B cell (primary cell): Measurements from ENCODE around the gene CDC25B. TPM values are rescaled to one million over a fixed set of nuclear protein-coding genes. Genes with fewer than 3 reads are reported as not detected.

ENCODE experiments used
- ATAC-seq: fragments of 200-7000 bp; cut with Tn5 transposase; one replicate; pipeline ENCODE4 v1.10.0; 2021; ENCODE audit warnings: low read depth, mild to moderate bottlenecking, moderate number of reproducible peaks, moderate library complexity
- CTCF ChIA-PET: fragments of 350-600 bp; sonication (Branson Sonifier 250); formaldehyde crosslinking; loops from one replicate; lab custom pipeline; 2021; ENCODE audit warnings: antibody characterized with exemption, inconsistent platforms; lab: Charles Lee
- POLR2A ChIA-PET: fragments of 350-600 bp; sonication (Branson Sonifier 250); formaldehyde crosslinking; loops from one replicate; lab custom pipeline; 2021; ENCODE audit warnings: antibody characterized with exemption; lab: Charles Lee
- DNase-seq: peaks from one replicate; pipeline ENCODE4 v3.0.0; 2013
- H2AFZ ChIP-seq: 2 replicates; pipeline ENCODE4 v1.6.1; 2012; ENCODE audit warnings: mild to moderate bottlenecking, low read depth, low read length; ENCODE audit not compliant: insufficient read depth, poor library complexity, severe bottlenecking
- H3K27ac ChIP-seq, 2 donors: 1 replicate in 1 of 2; 2 replicates in 1 of 2; pipeline ENCODE4 v1.5.1; 2012 to 2013; ENCODE audit warnings: low read length in 2 of 2, mild to moderate bottlenecking in 2 of 2, moderate library complexity in 1 of 2
- H3K27me3 ChIP-seq, 4 experiments: fragments of 200-600 bp in 1 of 4; sonication (generic) in 1 of 4; replicated peaks in 1 of 4; 1 replicate in 2 of 4; 2 replicates in 2 of 4; pipeline versions ENCODE4 v1.6.1 to v1.7.0; 2013 to 2016; ENCODE audit warnings: low read length in 3 of 4, mild to moderate bottlenecking in 2 of 4, mixed read lengths in 1 of 4, moderate library complexity in 1 of 4; ENCODE audit not compliant: insufficient read depth in 4 of 4, control insufficient read depth in 3 of 4; ENCODE audit errors: control extremely low read depth in 1 of 4
- H3K36me3 ChIP-seq, 2 experiments: replicated peaks in 1 of 2; 1 replicate in 1 of 2; 2 replicates in 1 of 2; pipeline versions ENCODE4 v1.6.1 to v1.7.1; 2013; ENCODE audit warnings: low read length in 1 of 2; ENCODE audit not compliant: insufficient read depth in 2 of 2, control insufficient read depth in 1 of 2; ENCODE audit errors: control extremely low read depth in 1 of 2, extremely low read depth in 1 of 2
- H3K4me1 ChIP-seq, 2 donors: fragments of 200-600 bp in 1 of 2; sonication (generic) in 1 of 2; 1 replicate in 1 of 2; 2 replicates in 1 of 2; pipeline versions ENCODE4 v1.5.1 to v1.6.1; 2013 to 2017; ENCODE audit warnings: low read length in 2 of 2; ENCODE audit not compliant: control insufficient read depth in 2 of 2, insufficient read depth in 2 of 2
- H3K4me2 ChIP-seq: replicated peaks from 2 replicates; pipeline ENCODE3; 2012; ENCODE audit warnings: mild to moderate bottlenecking, low read depth, low read length; ENCODE audit not compliant: poor library complexity, severe bottlenecking
- H3K4me3 ChIP-seq, 5 experiments: fragments of 200-600 bp in 1 of 5; sonication (generic) in 1 of 5; 1 replicate in 3 of 5; 2 replicates in 2 of 5; pipeline versions ENCODE4 v1.5.1 to v1.7.0; 2011 to 2016; ENCODE audit warnings: low read length in 4 of 5, mild to moderate bottlenecking in 4 of 5, low read depth in 2 of 5, control low read depth in 1 of 5, moderate library complexity in 1 of 5; ENCODE audit not compliant: insufficient read depth in 1 of 5; ENCODE audit errors: control extremely low read depth in 1 of 5, extremely low read depth in 1 of 5
- H3K79me2 ChIP-seq: fragments of 200-600 bp; sonication (generic); one replicate; pipeline ENCODE4 v1.6.0; 2016; ENCODE audit warnings: low read length; ENCODE audit not compliant: control insufficient read depth, insufficient read depth
- H3K9ac ChIP-seq: fragments of 200-600 bp; sonication (generic); 2 replicates; pipeline ENCODE4 v1.6.1; 2017; ENCODE audit warnings: mild to moderate bottlenecking, low read length, moderate library complexity
- H3K9me3 ChIP-seq, 3 donors: one replicate each; pipeline versions ENCODE4 v1.6.1 to v1.7.1; 2013; ENCODE audit warnings: low read length in 2 of 3; ENCODE audit not compliant: control insufficient read depth in 2 of 3, insufficient read depth in 1 of 3; ENCODE audit errors: control extremely low read depth in 1 of 3
- H4K20me1 ChIP-seq: 2 replicates; pipeline ENCODE4 v1.6.0; 2012; ENCODE audit warnings: mild to moderate bottlenecking, low read length; ENCODE audit not compliant: insufficient read depth, control insufficient read depth, poor library complexity, severe bottlenecking
- H3K27ac Mint-ChIP-seq: one replicate; pipeline ENCODE4 v1.8.0; 2021; ENCODE audit warnings: mixed read lengths
- H3K27me3 Mint-ChIP-seq: one replicate; pipeline ENCODE4 v1.8.0; 2021; ENCODE audit warnings: mixed read lengths
- H3K4me1 Mint-ChIP-seq: one replicate; pipeline ENCODE4 v1.8.0; 2021; ENCODE audit warnings: mixed read lengths
- H3K4me3 Mint-ChIP-seq: one replicate; pipeline ENCODE4 v1.8.0; 2021; ENCODE audit warnings: mixed read lengths
- H3K9me3 Mint-ChIP-seq: one replicate; pipeline ENCODE4 v1.8.0; 2022; ENCODE audit warnings: mixed read lengths; ENCODE audit not compliant: insufficient read depth
- CTCF ChIP-seq: fragments of 200-600 bp; IDR thresholded peaks from one replicate; pipeline ENCODE4 v1.8.0; 2022; ENCODE audit warnings: antibody characterized with exemption, mild to moderate bottlenecking
- EZH2 ChIP-seq: IDR thresholded peaks from 2 replicates; pipeline ENCODE4 v1.6.1; 2012; ENCODE audit warnings: borderline replicate concordance, low read depth, mild to moderate bottlenecking, moderate library complexity, low read length; ENCODE audit not compliant: insufficient read depth, poor library complexity, severe bottlenecking
- WGBS: methylation state at CpG from one replicate; pipeline ENCODE4 v1.1.5; 2013; ENCODE audit warnings: missing lambda C conversion rate; ENCODE audit not compliant: insufficient coverage; 5-methylcytosine and 5-hydroxymethylcytosine counted together
- intact Hi-C: fragments of 100-400 bp; cut with micrococcal nuclease; formaldehyde crosslinking; loops from one replicate; pipeline ENCODE4 v1.10.0; 2022
- polyA plus RNA-seq: library from polyadenylated mRNA; depleted of rRNA; stranded (reverse); fragments of >200 nt; gene quantifications from 2 replicates; pipeline ENCODE4 v1.2.3, GENCODE V29; 2012
- total RNA-seq, 2 donors: library from RNA; stranded (reverse); fragments of 120-200 nt in 1 of 2; gene quantifications; 1 replicate in 1 of 2; 2 replicates in 1 of 2; pipeline versions ENCODE4 v1.2.3 to v1.2.4, GENCODE V29; 2013 to 2022

Gene CDC25B
- total and polyA plus RNA-seq, 2 donors (not counting 1 experiment from before 2014, with no cell fraction given) = 72.3 to 114 TPM

DNA sequence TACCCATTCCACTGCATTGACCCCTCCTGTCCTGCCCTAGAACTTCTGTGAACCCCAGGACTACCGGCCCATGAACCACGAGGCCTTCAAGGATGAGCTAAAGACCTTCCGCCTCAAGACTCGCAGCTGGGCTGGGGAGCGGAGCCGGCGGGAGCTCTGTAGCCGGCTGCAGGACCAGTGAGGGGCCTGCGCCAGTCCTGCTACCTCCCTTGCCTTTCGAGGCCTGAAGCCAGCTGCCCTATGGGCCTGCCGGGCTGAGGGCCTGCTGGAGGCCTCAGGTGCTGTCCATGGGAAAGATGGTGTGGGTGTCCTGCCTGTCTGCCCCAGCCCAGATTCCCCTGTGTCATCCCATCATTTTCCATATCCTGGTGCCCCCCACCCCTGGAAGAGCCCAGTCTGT lies 8.7 kb downstream of the CDC25B start:
- intact Hi-C loops = no loop called here
- no peak overlapping the region for H3K4me2 ChIP-seq
- Mint-ChIP-seq H3K4me1 (peaks cover 36% of the 10 kb centered on the region), H3K27me3 (no peaks in the 10 kb centered on the region), H3K4me3 (no peak overlapping the region), H3K27ac (no peak overlapping the region), H3K9me3 (no peaks in the 10 kb centered on the region)
- no peaks in the 10 kb centered on the region for H3K27me3 ChIP-seq
- H2AFZ ChIP-seq = no peak overlapping the region
- H4K20me1 ChIP-seq = peaks cover 4% of the 10 kb centered on the region
- ChIA-PET CTCF (interaction anchor here (0.9 to 1.1 kb wide), 2 partner anchors 14 to 51 kb away, joined by 3 to 5 read pairs; no protein-coding TSS in a partner anchor), POLR2A (interaction anchor here (0.6 kb wide), 1 partner anchor 37 kb away, joined by 9 read pairs; no protein-coding TSS in a partner anchor)
- no peak overlapping the region for H3K27ac ChIP-seq
- H3K4me1 ChIP-seq = peaks cover 17 to 38% of the 10 kb centered on the region in 2 donors
- H3K9me3 ChIP-seq = peaks cover 0 to 2% (median 0%) of the 10 kb centered on the region in 3 donors
- ATAC-seq (no peak), DNase-seq (no peak)
- WGBS = 99% methylated on average over 9 of the region's 11 CpGs
- H3K79me2 ChIP-seq = peaks cover 32% of the 10 kb centered on the region
- no peak overlapping the region for H3K4me3 ChIP-seq
- H3K36me3 ChIP-seq = peaks cover 0 to 62% of the 10 kb centered on the region in 2 experiments
- TF ChIP-seq CTCF (no peak), EZH2 (no peak)
- no peak overlapping the region for H3K9ac ChIP-seq

GRCh38 chr20:3808544-3808943 lies 12.4 kb downstream of the CDC25B start:
- POLR2A ChIA-PET = interaction anchor here (0.7 kb wide), 1 partner anchor 1115 kb away, joined by 6 read pairs; no protein-coding TSS in a partner anchor
- H3K4me3 Mint-ChIP-seq = no peak overlapping the region
- H3K27ac Mint-ChIP-seq = no peak overlapping the region

More at GRCh38 chr20:3808544-3808943, 12.4 kb downstream of the CDC25B start:
- Histone ChIP-seq H3K9me3 (peaks cover 0 to 2% (median 0%) of the 10 kb centered on the region in 3 donors), H3K27ac (no peak overlapping the region), H4K20me1 (no peaks in the 10 kb centered on the region), H2AFZ (no peak overlapping the region), H3K4me2 (no peak overlapping the region), H3K79me2 (peaks cover 8% of the 10 kb centered on the region), H3K36me3 (peaks cover 0 to 27% of the 10 kb centered on the region in 2 experiments), H3K4me3 (no peak overlapping the region), H3K9ac (no peak overlapping the region), H3K4me1 (peaks cover 8 to 19% of the 10 kb centered on the region in 2 donors), H3K27me3 (no peaks in the 10 kb centered on the region)
- ATAC-seq = no peak
- DNase-seq = no peak
- intact Hi-C loops = no loop called here
- no CpG with 5 or more reads among the region's 3 CpGs for WGBS
- TF ChIP-seq CTCF = no peak
- TF ChIP-seq EZH2 = no peak
- CTCF ChIA-PET = interaction anchor here (0.7 to 2.3 kb wide), 2 partner anchors 9 to 925 kb away, joined by 4 read pairs; no protein-coding TSS in a partner anchor
- Mint-ChIP-seq H3K4me1 (peaks cover 24% of the 10 kb centered on the region), H3K9me3 (no peaks in the 10 kb centered on the region), H3K27me3 (no peaks in the 10 kb centered on the region)
